Fibroblast of the aortic adventitia (primary cell): Measurements from ENCODE around the gene HNRNPUL1. TPM values are rescaled to one million over a fixed set of nuclear protein-coding genes. Genes with fewer than 3 reads are reported as not detected.

Experiments used
- DNase-seq: peaks from one replicate; pipeline ENCODE4 v3.0.0-alpha.2; 2010; ENCODE audit warnings: low read depth
- H3K4me3 ChIP-seq: 2 replicates; pipeline ENCODE4 v1.5.1; 2011; ENCODE audit warnings: low read depth, mild to moderate bottlenecking, control low read depth, low read length, moderate library complexity
- total RNA-seq: library from RNA; depleted of rRNA; stranded (reverse); fragments of >200 nt; gene quantifications from 2 replicates; pipeline ENCODE4 v1.2.3, GENCODE V29; 2012; ENCODE audit warnings: low replicate concordance
- TF ChIP-seq, protein P1 (sequence below): IDR thresholded peaks from 2 replicates; pipeline ENCODE4 v1.5.1; 2011; ENCODE audit warnings: mild to moderate bottlenecking, low read length, control low read depth, inconsistent platforms; ENCODE audit not compliant: insufficient read depth

The HNRNPUL1 gene
- total RNA-seq, 1 donor, result 108 TPM

DNA sequence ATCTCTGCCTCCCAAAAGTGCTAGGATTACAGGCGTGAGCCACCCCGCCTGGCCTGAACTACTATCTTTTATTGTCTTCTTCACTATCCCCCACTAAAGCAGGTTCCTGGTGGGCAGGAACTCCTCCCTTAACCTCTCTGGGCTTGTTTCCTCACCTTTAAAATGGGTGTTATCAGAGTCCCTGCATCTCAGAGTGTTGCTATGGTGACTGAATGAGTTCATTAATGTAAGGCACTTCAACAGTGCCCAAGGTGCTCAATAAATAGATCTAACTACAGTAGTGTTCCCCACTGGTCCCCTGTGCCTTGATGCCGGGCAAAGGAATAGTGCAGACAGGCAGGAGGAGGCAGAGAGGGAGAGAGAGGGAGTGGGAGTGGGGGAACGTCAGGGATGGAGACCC lies 66.3 kb downstream of the HNRNPUL1 start:
- TF ChIP-seq, protein P1, sequence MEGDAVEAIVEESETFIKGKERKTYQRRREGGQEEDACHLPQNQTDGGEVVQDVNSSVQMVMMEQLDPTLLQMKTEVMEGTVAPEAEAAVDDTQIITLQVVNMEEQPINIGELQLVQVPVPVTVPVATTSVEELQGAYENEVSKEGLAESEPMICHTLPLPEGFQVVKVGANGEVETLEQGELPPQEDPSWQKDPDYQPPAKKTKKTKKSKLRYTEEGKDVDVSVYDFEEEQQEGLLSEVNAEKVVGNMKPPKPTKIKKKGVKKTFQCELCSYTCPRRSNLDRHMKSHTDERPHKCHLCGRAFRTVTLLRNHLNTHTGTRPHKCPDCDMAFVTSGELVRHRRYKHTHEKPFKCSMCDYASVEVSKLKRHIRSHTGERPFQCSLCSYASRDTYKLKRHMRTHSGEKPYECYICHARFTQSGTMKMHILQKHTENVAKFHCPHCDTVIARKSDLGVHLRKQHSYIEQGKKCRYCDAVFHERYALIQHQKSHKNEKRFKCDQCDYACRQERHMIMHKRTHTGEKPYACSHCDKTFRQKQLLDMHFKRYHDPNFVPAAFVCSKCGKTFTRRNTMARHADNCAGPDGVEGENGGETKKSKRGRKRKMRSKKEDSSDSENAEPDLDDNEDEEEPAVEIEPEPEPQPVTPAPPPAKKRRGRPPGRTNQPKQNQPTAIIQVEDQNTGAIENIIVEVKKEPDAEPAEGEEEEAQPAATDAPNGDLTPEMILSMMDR, result no peak
- no peak overlapping the region for H3K4me3 ChIP-seq
- DNase-seq, result no peak

DNA sequence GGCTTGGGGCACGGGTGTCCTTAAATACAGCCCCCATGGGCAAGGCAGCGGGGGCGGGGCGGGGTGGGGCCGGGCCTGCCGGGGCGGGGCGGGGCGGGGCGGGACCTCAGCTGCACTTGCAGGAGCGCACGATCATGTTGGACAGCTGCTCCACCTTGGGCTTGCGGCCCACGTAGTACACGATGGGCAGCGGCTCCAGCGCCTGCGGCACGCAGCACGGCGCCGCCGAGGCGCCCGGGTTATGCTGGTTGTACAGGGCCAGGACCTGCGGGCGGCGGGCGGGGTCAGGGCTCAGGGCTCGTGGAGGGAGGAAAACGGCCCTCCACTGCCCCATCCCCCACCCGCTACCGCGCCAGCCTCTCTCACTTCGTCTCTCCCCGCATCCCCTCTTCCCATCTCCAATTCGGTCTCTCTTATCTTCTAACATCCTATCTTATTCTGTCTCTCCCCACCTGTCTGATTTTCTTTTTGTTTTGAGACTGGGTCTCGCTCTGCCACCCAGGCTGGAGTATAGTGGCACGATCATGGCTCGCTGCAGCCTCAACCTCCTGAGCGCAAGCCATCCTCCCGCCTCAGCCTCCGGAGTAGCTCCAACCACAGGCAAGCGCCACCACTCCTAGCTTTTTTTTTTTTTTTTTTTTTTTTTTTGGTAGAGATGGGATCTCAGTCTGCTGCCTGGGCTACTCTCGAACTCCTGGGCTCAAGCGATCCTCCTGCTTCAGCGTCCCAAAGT lies 66.9 kb downstream of the HNRNPUL1 start:
- DNase-seq, result no peak
- H3K4me3 ChIP-seq, result no peak overlapping the region
- TF ChIP-seq, protein P1, result no peak

DNA sequence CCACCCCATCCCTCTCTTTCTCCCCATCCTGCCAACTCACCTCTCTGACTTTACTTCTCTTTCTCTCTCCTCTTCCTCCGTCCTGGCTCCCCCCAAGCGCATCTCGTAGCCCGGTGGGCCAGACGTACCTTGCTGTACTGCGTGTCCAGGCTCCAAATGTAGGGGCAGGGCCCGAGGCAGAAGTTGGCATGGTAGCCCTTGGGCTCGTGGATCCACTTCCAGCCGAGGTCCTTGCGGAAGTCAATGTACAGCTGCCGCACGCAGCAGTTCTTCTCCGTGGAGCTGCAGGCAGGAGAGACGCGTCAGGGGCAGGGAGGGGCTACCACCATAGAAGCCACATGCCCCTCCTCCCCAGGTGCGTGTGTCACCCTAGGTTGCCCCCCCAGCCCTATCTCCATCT lies 67.8 kb downstream of the HNRNPUL1 start:
- TF ChIP-seq, protein P1, result no peak
- H3K4me3 ChIP-seq, result no peak overlapping the region
- no peak for DNase-seq

DNA sequence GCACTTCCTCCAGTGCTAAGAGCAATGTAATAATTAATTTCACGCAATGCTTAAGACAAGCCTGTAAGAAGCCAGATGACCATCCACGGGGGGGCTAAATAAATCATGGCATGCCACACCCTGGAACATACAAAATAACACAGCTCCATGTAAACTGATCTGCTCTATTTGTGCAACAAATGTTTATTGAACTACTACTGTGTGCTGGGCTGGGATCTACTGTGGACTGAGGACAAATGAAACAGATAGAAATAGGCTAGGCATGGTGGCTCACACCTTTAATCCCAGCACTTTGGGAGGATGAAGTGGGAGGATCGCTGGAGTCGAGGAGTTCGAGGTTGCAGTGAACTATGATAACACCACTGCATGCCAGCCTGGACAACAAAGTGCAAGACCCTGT lies 68.3 kb downstream of the HNRNPUL1 start:
- TF ChIP-seq, protein P1, result no peak
- no peak for DNase-seq

DNA sequence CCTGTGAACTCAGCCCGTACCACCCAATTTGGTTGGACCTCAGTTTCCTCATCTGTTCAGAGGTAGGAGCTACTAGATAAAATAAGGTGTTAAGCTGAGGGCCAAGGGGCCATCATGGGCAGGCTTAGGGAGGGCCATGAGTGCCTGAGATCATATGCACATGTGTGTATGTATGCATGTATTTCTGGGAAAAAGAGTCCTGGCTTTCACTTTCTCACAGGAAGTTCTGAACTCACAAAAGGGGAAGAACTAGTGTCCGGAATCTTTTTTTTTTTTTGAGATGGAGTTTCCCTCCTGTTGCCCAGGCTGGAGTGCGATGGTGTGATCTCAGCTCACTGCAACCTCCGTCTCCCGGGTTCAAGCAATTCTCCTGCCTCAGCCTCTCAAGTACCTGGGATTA lies 70.6 kb downstream of the HNRNPUL1 start:
- no peak for DNase-seq
- no peak overlapping the region for H3K4me3 ChIP-seq
- TF ChIP-seq, protein P1, result no peak

More for the DNA sequence above, 68.3 kb downstream of the HNRNPUL1 start:
- no peak overlapping the region for H3K4me3 ChIP-seq

- TF ChIP-seq, protein P1, result no peak
- DNase-seq, result no peak
- H3K4me3 ChIP-seq, result no peak overlapping the region
Observed at GRCh38 chr19:41335467-41335866, 71.3 kb downstream of the HNRNPUL1 start.

GRCh38 chr19:41339936-41340335 lies 75.8 kb downstream of the HNRNPUL1 start:
- peak; percentile 66 for DNase-seq
- no peak overlapping the region for H3K4me3 ChIP-seq
- TF ChIP-seq, protein P1, result no peak
